Duodenal mucosa (tissue), 2 donors: ENCODE data around the gene GSTA3.
"Not testable (repeated sequence)": the region's sequence is repeated elsewhere in the genome, so short reads cannot be mapped to it uniquely, and the experiment has no call there.

ENCODE experiments used
- H3K27ac ChIP-seq: one replicate; pipeline ENCODE4 v1.7.0; 2013; ENCODE audit warnings: low read depth, low read length
- H3K27me3 ChIP-seq, 2 donors: one replicate each; pipeline ENCODE4 v1.7.0; 2013; ENCODE audit warnings: low read length in 2 of 2, control low read depth in 1 of 2; ENCODE audit not compliant: insufficient read depth in 2 of 2, control insufficient read depth in 1 of 2
- H3K36me3 ChIP-seq, 2 donors: one replicate each; pipeline ENCODE4 v1.7.0; 2013; ENCODE audit warnings: low read length in 2 of 2, control low read depth in 1 of 2; ENCODE audit not compliant: insufficient read depth in 2 of 2, control insufficient read depth in 1 of 2
- H3K4me1 ChIP-seq, 2 donors: one replicate each; pipeline ENCODE4 v1.7.0; 2013; ENCODE audit warnings: low read length in 2 of 2, control low read depth in 1 of 2; ENCODE audit not compliant: insufficient read depth in 2 of 2, control insufficient read depth in 1 of 2
- H3K4me3 ChIP-seq, 2 donors: one replicate each; pipeline ENCODE4 v1.7.0; 2013; ENCODE audit warnings: low read length in 2 of 2, low read depth in 1 of 2
- H3K9ac ChIP-seq, 2 donors: one replicate each; pipeline ENCODE4 v1.7.0; 2013; ENCODE audit warnings: low read length in 2 of 2, low read depth in 1 of 2
- H3K9me3 ChIP-seq, 2 donors: one replicate each; pipeline ENCODE4 v1.7.0; 2013; ENCODE audit warnings: low read length in 2 of 2, control low read depth in 1 of 2; ENCODE audit not compliant: control insufficient read depth in 1 of 2

The GSTA3 gene

DNA sequence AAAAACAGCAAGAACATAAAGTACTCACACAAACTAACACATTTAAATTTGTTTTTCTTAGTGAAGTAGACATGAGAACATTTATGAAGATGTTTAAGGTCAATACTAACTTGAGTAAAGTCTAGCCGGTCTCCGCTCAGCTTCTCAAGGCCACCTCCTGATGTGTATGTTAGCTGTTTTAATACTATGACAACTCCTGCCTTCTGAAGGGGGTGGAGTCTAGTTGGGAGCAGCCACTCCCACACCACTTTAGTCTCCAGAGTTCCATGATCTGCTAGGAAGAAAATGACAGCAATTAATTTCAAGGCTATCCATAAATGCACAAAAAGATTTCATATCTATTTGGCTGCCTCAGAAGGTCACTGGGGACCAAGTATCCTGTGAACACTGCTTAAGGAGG is at the start of gene GSTA3:
Gene GSTA3 (minus strand): TSS at position 168 of the 400 bp plus-strand sequence. CDS start 3,864 bp downstream, outside the sequence.
- H3K9me3 ChIP-seq, result no peaks in the 10 kb centered on the region
- no peak within 1 kb of the TSS for H3K4me3 ChIP-seq
- H3K27ac ChIP-seq, result no peak within 1 kb of the TSS
- no peak within 1 kb of the TSS for H3K9ac ChIP-seq
- H3K4me1 ChIP-seq, result no peaks in the 10 kb centered on the region
- H3K36me3 ChIP-seq, result no peaks in the 10 kb centered on the region
- H3K27me3 ChIP-seq, result no peaks in the 10 kb centered on the region

DNA sequence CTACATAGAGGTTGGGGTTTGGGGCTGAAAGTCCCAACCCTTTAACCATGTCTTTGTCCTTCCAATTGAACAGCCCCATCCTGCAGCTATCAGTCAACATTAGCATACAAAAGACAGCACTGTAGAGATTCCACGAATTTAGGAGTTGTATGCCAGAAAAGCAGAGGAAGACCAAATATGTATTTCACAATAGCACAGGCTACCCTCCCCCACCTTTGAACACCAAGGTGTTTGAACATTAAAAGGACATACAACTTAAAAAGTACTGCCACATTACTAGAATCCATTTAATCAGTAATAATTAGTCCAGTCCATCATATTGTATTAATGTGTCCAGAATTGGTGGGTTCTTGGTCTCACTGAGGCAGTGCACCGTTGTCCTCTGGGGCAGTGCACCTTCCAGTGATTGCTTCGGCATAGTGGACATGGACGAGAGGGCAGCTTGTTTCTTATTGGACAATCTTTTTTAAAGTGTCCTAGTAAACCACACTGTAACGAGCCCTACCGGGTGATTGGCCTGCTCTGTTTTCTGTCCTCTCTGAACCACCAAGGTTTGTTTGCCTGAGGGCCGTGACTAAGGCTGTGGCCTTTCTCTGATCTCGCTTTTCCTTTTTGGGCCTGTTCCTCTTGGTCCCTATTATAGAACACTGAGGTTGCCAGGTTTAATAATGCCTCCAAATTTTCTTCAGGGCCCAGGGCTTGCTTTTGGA is 49.2 kb upstream of the GSTA3 start:
- H3K36me3 ChIP-seq, result no peaks in the 10 kb centered on the region
- no peak overlapping the region for H3K4me3 ChIP-seq
- no peaks in the 10 kb centered on the region for H3K27me3 ChIP-seq
- no peak overlapping the region for H3K9ac ChIP-seq
- no peak overlapping the region for H3K27ac ChIP-seq
- H3K9me3 ChIP-seq, result no peaks in the 10 kb centered on the region
- no peaks in the 10 kb centered on the region for H3K4me1 ChIP-seq

DNA sequence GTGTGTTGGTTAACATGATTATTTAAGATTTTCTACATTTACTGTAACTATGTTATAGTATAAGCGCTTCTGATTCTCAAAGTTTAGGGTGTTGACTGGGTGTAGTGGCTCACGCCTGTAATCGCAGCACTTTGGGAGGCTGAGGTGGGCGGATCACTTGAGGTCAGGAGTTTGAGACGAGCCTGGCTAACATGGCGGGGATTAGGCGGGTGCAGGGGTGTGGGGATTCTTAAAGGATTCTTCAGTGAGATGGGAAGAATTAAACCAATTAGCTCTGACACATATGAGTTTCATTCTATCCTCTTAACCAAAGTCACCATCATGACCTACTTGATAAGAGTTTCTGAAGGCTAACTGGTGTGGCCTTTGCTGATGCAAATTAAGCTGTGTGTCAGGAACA is 46.4 kb upstream of the GSTA3 start:
- H3K4me3 ChIP-seq, result no peak overlapping the region
- H3K9me3 ChIP-seq, result no peaks in the 10 kb centered on the region
- H3K27me3 ChIP-seq, result no peaks in the 10 kb centered on the region
- H3K9ac ChIP-seq, result no peak overlapping the region
- no peaks in the 10 kb centered on the region for H3K4me1 ChIP-seq
- H3K27ac ChIP-seq, result no peak overlapping the region
- H3K36me3 ChIP-seq, result no peaks in the 10 kb centered on the region

DNA sequence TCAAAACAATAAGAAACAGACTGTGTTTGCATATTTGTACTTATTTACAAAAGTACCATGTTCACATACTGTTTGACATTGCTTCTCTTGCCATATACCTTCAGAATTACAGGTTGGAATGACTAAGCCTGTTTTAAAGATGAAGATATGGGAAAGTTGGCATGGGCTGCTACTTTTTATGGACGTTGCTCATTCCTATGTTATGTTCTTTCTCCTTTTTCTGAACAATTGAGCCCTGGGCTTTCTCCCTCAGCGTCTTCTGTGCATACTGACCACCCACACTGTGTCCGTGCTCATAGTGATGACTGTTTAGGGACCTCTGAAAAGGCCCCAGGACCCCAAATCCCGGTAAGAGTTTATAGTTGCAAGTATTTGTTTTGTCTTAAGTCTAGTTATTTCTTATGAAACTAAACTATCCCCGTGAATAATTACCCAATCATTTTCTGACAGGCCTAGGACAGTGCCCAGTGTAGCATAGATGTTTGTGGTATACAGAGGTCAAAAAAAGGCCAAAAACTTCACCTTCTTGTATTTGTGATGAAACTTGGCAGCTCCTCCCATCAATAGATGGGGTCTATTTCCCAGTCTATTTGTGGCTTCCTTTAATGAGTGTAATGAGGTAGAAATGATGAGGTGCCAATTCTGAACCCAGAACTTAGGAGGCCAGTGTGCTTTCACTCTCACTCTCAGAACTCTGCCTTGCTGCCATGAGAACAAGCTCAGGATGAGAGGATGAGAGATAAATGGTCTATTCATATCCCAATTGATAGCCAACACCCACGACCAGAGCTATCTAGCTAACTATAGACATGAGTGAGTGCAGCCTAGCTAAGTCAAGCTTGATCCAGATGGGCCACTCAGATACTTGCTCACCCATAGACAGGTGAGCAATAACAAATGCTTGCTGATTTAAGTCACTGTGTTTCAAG is 44.7 kb upstream of the GSTA3 start:
- Histone ChIP-seq H3K36me3 (no peaks in the 10 kb centered on the region), H3K9ac (no peak overlapping the region), H3K9me3 (no peaks in the 10 kb centered on the region), H3K4me3 (no peak overlapping the region), H3K27ac (no peak overlapping the region), H3K27me3 (no peaks in the 10 kb centered on the region), H3K4me1 (no peaks in the 10 kb centered on the region)

DNA sequence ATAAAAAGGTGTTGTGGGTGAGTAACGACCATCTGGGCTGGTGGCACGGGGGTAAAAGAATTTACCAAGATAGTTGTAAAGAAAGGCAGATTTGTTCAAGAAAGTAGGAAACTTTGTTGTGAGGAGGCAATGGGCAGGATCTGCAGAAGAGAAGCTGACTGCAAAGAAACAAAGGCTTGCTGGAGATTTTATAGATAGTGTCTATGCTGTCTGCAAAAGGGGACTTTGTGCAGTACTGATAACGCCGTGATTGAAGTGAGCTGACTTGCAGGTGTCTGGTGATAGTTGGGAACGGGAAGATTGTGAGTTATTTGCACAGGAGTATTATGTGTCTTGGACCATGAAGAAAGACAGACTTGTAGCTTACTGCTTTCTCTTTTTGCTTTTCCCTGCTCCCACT is 36.8 kb upstream of the GSTA3 start:
- no peaks in the 10 kb centered on the region for H3K36me3 ChIP-seq
- H3K27ac ChIP-seq, result no peak overlapping the region
- H3K27me3 ChIP-seq, result no peaks in the 10 kb centered on the region
- no peak overlapping the region for H3K4me3 ChIP-seq
- H3K9me3 ChIP-seq, result no peaks in the 10 kb centered on the region
- no peaks in the 10 kb centered on the region for H3K4me1 ChIP-seq
- no peak overlapping the region for H3K9ac ChIP-seq

DNA sequence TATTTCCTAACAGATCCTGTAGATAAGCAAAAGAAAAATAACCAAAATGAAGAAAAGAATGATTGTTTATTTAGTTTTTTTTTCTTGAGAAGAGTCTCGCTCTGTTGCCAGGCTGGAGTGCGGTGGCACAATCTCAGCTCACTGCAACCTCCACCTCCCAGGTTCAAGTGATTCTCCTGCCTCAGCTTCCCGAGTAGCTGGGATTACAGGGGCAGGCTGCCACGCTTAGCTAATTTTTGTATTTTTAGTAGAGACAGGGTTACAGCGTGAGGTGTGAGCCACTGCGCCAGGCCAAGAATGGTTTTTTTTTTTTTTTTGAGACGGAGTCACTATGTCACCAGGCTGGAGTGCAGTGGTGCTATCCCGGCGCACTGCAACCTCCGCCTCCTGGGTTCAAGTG is 33.3 kb upstream of the GSTA3 start:
- H3K4me3 ChIP-seq, H3K27ac ChIP-seq, H3K9me3 ChIP-seq, H3K4me1 ChIP-seq, H3K27me3 ChIP-seq, H3K36me3 ChIP-seq, H3K9ac ChIP-seq: not testable (repeated sequence)

DNA sequence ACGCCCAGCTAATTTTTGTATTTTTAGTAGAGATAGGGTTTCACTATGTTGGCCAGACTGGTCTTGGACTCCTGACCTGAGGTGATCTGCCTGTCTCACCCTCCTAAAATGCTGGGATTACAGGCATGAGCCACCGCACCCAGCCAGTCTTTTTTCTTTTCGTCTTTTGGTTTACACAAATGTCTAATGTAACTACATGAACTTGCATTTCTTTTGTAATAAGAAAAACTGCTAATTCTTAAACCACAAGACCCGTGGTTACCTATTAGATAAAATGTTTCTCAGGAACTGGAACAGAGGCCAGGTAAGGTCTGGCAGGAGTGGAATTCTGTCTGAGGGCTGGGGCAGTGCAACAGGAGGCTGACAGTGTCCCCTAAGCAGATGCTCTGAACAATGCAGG is 32.7 kb upstream of the GSTA3 start:
- Histone ChIP-seq H3K27me3 (no peaks in the 10 kb centered on the region), H3K4me1 (no peaks in the 10 kb centered on the region)

DNA sequence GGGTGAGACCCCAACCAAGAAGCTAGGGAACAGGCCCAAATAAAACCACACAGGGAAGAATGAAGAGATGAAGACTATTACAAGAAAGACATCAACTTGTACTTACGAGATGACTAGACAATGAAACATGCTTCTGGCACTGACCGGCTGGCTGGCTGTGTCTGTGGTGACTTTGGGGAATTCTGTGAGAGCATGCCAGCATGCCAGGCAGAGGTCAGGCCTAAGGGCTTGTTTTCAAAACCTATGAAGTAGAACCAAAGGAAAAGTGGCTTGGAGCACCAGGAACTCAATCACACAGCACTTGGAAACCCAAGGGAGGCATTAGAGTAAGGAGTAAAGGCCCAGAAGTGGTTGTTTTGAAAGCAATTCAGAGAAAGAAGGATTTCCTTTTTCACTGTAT is 28.4 kb upstream of the GSTA3 start:
- no peaks in the 10 kb centered on the region for H3K36me3 ChIP-seq
- no peak overlapping the region for H3K4me3 ChIP-seq
- H3K9me3 ChIP-seq, result no peaks in the 10 kb centered on the region
- no peaks in the 10 kb centered on the region for H3K4me1 ChIP-seq
- H3K9ac ChIP-seq, result no peak overlapping the region
- H3K27me3 ChIP-seq, result no peaks in the 10 kb centered on the region
- no peak overlapping the region for H3K27ac ChIP-seq

More for the DNA sequence above, 32.7 kb upstream of the GSTA3 start:
- Histone ChIP-seq H3K27ac (no peak overlapping the region), H3K9ac (no peak overlapping the region), H3K36me3 (no peaks in the 10 kb centered on the region), H3K4me3 (no peak overlapping the region), H3K9me3 (no peaks in the 10 kb centered on the region)

DNA sequence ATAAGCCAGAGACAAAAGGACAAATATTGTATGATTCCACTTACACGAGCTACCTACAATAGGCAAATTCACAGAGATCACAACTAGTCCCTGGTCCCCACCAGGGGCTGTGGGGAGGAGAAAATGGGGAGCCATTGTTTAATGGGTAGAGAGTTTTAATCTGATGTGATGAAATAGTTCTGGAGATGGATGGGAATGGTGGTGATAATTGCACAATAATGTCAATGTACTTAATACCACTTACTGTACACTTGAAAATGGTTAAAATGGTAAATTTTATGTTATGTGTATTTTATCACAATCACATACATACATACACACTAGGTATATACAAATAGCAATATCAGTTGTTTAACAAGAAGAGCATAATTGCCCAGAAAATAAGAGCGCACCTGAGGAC is 24.3 kb upstream of the GSTA3 start:
- peaks cover 5 to 9% of the 10 kb centered on the region in 2 donors for H3K4me1 ChIP-seq
- no peak overlapping the region for H3K4me3 ChIP-seq
- no peak overlapping the region for H3K27ac ChIP-seq
- H3K9ac ChIP-seq, result no peak overlapping the region
- no peaks in the 10 kb centered on the region for H3K27me3 ChIP-seq
- H3K9me3 ChIP-seq, result no peaks in the 10 kb centered on the region
- H3K36me3 ChIP-seq, result no peaks in the 10 kb centered on the region

DNA sequence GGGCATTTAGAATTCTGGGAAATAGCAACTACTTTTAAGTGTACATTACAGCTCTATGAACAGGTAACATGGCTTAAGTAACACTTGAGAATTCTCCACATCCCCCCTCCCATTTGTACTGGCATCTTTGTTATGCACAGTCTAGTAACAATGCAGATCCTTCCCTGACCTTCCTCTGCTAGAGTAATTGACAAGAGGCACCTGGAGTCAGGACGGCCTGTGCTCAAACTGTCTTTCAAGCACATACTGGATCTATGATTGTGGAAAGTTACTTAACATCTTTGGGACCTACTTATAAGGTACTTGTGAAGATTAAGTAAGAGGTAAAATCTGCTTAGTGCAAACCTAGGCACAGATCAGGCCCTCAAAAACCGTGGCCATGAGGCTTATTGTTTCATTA is 21.9 kb upstream of the GSTA3 start:
- Histone ChIP-seq H3K4me1 (peaks cover 5 to 9% of the 10 kb centered on the region in 2 donors), H3K9me3 (no peaks in the 10 kb centered on the region), H3K36me3 (no peaks in the 10 kb centered on the region), H3K4me3 (no peak overlapping the region), H3K27me3 (no peaks in the 10 kb centered on the region), H3K27ac (no peak overlapping the region), H3K9ac (no peak overlapping the region)
